ENCODE data around the gene TAS2R41. TPM values are rescaled to one million over a fixed set of nuclear protein-coding genes. Genes with fewer than 3 reads are reported as not detected.

Gene TAS2R41
- total RNA-seq, 4 donors from 2014 or later, result 0.78 TPM; not detected in 3

DNA sequence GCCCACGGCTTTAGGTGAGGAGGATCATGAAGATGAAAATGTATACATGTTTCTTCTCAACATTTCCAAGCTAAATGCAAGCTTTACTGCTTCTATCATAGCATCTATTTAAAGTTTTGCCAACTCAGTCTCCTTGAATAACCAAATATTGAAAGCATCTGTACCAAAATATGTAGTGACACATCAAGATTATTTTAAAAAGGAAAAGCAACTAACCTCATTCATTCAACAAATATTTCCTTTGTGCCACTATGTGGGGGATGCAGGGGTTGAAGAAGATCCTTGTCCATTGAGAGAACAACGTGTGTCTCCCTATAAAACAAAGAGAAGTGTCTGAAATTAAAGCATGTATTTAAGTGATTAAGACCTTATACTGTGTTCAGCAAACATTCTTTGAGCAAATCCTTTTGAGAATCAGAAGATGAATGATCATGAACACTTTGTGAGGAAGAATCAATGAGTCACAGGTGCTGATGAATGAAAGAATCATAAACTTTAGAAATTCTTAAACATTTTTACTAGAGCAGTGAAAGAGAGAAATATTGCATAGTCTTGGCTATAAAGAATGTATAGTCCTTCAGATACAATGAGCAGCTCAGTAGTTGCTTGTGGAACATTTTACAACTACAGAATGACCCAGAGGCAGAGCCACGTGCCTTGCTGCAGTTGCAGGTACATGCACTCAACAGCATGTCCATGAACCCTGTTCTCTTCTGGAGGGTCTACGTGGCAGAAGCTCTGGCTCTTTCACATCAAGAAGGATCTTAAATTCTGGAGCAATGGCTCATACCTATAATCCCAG is 20.5 kb upstream of the TAS2R41 start:
- no peak for DNase-seq (ENCODE audit: low spot score in 2 of 2)
- 75 to 78% methylated on average over 4 of the region's 4 CpGs for WGBS, 2 donors
- no peak for TF ChIP-seq CTCF (IDR thresholded peaks at IDR 0.05)
- intact Hi-C loops (cut with DNase I; ENCODE audit: low total_unique reads), result no loop called here
- no peak overlapping the region for H3K4me3 ChIP-seq (ENCODE audit: low read depth, poor library complexity, severe bottlenecking)

DNA sequence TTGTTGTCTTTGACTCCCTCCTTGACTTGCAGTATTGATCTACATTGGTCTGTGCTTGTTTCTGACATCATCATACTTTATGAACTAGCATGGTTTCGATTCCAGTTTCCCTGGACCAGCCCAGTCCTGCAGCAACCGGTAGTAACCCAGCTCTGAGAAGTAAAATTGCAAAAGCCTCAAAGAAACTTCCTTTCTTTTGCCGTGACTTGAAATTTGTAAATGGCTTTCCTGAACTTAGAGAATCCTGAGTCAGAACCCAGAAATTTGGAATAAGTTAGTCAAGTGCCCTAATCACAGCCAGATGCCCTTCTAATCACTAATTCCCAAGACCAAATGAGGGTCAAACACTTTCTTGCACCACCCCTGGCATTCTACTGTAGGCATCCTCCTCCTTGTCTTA is 19.4 kb upstream of the TAS2R41 start:
- TF ChIP-seq CTCF (IDR thresholded peaks at IDR 0.05), result no peak
- intact Hi-C loops (cut with DNase I; ENCODE audit: low total_unique reads), result no loop called here
- no peak overlapping the region for H3K4me3 ChIP-seq (ENCODE audit: low read depth, poor library complexity, severe bottlenecking)
- 24 to 36% methylated on average over 3 of the region's 3 CpGs for WGBS, 2 donors
- DNase-seq (ENCODE audit: low spot score in 2 of 2), result no peak

DNA sequence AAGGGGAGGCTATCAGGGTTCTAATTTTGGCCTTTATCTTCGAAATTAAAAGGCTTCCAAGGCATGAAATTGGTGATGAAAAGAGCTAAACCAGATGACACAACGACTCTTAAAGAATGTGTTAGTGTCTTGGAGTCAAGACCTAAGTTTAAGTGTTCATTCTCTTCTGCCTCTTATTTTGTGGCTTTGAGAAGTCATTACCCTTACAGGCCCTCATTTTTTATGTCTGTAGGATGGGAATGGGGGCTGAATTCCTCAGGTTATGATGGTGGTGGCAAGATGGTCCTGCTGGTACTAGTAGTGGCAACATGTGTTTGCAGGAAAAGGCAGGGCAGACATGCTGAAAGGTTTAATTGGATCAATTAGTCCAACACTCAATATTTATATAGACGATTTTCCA is 19.0 kb upstream of the TAS2R41 start:
- WGBS, 2 donors, result 50 to 57% methylated on average over 3 of the region's 3 CpGs
- H3K4me3 ChIP-seq (ENCODE audit: low read depth, poor library complexity, severe bottlenecking), result no peak overlapping the region
- intact Hi-C loops (cut with DNase I; ENCODE audit: low total_unique reads), result no loop called here
- TF ChIP-seq POLR2A (IDR thresholded peaks at IDR 0.05) (no peak), CTCF (IDR thresholded peaks at IDR 0.05) (no peak)
- DNase-seq (ENCODE audit: low spot score in 2 of 2), result no peak

GRCh38 chr7:143459359-143459758 is 18.3 kb upstream of the TAS2R41 start:
- intact Hi-C loops (cut with DNase I; ENCODE audit: low total_unique reads), result no loop called here
- TF ChIP-seq POLR2A (IDR thresholded peaks at IDR 0.05), result no peak
- TF ChIP-seq CTCF (IDR thresholded peaks at IDR 0.05), result no peak
- H3K4me3 ChIP-seq (ENCODE audit: low read depth, poor library complexity, severe bottlenecking), result no peak overlapping the region
- no peak for DNase-seq (ENCODE audit: low spot score in 2 of 2)
- 86 to 93% methylated on average over 1 of the region's 1 CpG for WGBS, 2 donors

DNA sequence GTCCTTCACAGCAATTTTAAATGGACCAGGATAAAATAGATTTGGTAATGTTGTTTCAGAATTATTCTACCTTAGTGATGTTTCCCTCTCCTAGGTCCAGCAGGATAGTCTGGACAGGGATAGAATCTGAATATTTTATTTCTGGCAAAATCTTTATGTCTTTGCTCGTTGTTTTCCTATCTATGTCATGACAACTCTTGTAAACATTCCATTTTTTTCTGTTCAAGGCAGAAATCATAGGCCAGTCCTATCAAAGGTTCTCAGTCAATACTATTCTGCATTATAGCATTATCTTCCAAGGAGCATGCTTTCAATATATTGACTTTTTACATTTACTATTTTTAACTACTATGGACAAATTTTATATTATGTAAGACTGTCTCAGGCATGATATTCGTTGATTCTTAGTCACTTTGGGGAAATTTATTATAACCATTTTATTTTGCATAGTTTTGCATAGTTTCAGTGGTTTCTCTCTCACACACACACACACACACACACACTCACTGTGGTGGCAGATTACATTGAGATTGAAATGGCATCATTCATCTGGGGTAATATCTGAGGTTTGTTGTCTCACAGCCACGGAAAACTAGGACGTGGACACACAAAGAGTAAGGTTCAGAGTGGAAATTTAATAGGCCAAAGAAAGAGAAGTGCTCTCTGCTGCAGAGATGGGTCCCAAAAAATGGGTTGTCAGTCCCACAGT is 17.2 kb upstream of the TAS2R41 start:
- H3K4me3 ChIP-seq (ENCODE audit: low read depth, poor library complexity, severe bottlenecking), result no peak overlapping the region
- no peak for TF ChIP-seq POLR2A (IDR thresholded peaks at IDR 0.05)
- TF ChIP-seq CTCF (IDR thresholded peaks at IDR 0.05), result no peak
- no peak for DNase-seq (ENCODE audit: low spot score in 2 of 2)
- WGBS, 2 donors, result 72 to 78% methylated on average over 4 of the region's 4 CpGs
- intact Hi-C loops (cut with DNase I; ENCODE audit: low total_unique reads), result no loop called here

All from lower leg skin (tissue), 4 donors.